H9 (cell line): ENCODE results near the gene CDKN2C. TPM values are rescaled to one million over a fixed set of nuclear protein-coding genes. Genes with fewer than 3 reads are reported as not detected.

Experiments
- DNase-seq: peaks from one replicate; pipeline ENCODE4 v3.0.0-alpha.2; 2017
- H2AFZ ChIP-seq: one replicate; pipeline ENCODE4 v1.6.1; 2013; ENCODE audit warnings: mild to moderate bottlenecking, low read length, control low read depth, moderate library complexity
- H2AK5ac ChIP-seq: 2 replicates; pipeline ENCODE4 v1.6.1; 2013; ENCODE audit warnings: low read length, control low read depth, mixed read lengths; ENCODE audit not compliant: insufficient read length
- H2BK120ac ChIP-seq: one replicate; pipeline ENCODE4 v1.6.1; 2013; ENCODE audit warnings: low read depth, mild to moderate bottlenecking, low read length, control low read depth, inconsistent platforms; ENCODE audit not compliant: poor library complexity, severe bottlenecking
- H2BK12ac ChIP-seq: 2 replicates; pipeline ENCODE4 v1.6.1; 2013; ENCODE audit warnings: low read length, control low read depth, mixed read lengths, low read depth; ENCODE audit not compliant: insufficient read length
- H2BK15ac ChIP-seq: 2 replicates; pipeline ENCODE4 v1.6.1; 2013; ENCODE audit warnings: low read depth, low read length, control low read depth
- H2BK20ac ChIP-seq: one replicate; pipeline ENCODE4 v1.6.1; 2013; ENCODE audit warnings: low read depth, mild to moderate bottlenecking, low read length, control low read depth, inconsistent platforms; ENCODE audit not compliant: poor library complexity, severe bottlenecking
- H2BK5ac ChIP-seq: 2 replicates; pipeline ENCODE4 v1.6.1; 2013; ENCODE audit warnings: low read length, control low read depth, mixed read lengths; ENCODE audit not compliant: insufficient read length
- H3K14ac ChIP-seq: 2 replicates; pipeline ENCODE4 v1.6.1; 2013; ENCODE audit warnings: low read length, control low read depth; ENCODE audit not compliant: insufficient read depth
- H3K18ac ChIP-seq: 2 replicates; pipeline ENCODE4 v1.6.1; 2013; ENCODE audit warnings: low read depth, mild to moderate bottlenecking, mixed read lengths, low read length, control low read depth; ENCODE audit not compliant: insufficient read length
- H3K23ac ChIP-seq: 2 replicates; pipeline ENCODE4 v1.6.1; 2013; ENCODE audit warnings: low read length, control low read depth, mixed read lengths, low read depth; ENCODE audit not compliant: insufficient read length
- H3K23me2 ChIP-seq: 2 replicates; pipeline ENCODE4 v1.6.1; 2013; ENCODE audit warnings: low read depth, mild to moderate bottlenecking, mixed read lengths, low read length, control low read depth; ENCODE audit not compliant: insufficient read length, poor library complexity, severe bottlenecking
- H3K27ac ChIP-seq: 2 replicates; pipeline ENCODE4 v1.5.1; 2013; ENCODE audit warnings: low read length, control low read depth, mixed read lengths, low read depth; ENCODE audit not compliant: insufficient read length
- H3K27me3 ChIP-seq: 2 replicates; pipeline ENCODE4 v1.6.1; 2013; ENCODE audit warnings: low read length, control low read depth, inconsistent platforms; ENCODE audit not compliant: insufficient read depth
- H3K4ac ChIP-seq: 2 replicates; pipeline ENCODE4 v1.6.1; 2013; ENCODE audit warnings: low read depth, mild to moderate bottlenecking, control low read depth, inconsistent platforms, low read length, moderate library complexity
- H3K4me1 ChIP-seq: 2 replicates; pipeline ENCODE4 v1.6.1; 2013; ENCODE audit warnings: low read length, control low read depth, inconsistent platforms; ENCODE audit not compliant: insufficient read depth
- H3K4me2 ChIP-seq: 2 replicates; pipeline ENCODE4 v1.6.1; 2013; ENCODE audit warnings: low read length, control low read depth, mixed read lengths; ENCODE audit not compliant: insufficient read length, insufficient read depth
- H3K56ac ChIP-seq: 2 replicates; pipeline ENCODE4 v1.6.1; 2013; ENCODE audit warnings: low read depth, mild to moderate bottlenecking, mixed read lengths, low read length, control low read depth; ENCODE audit not compliant: insufficient read length
- H3K79me1 ChIP-seq: 2 replicates; pipeline ENCODE4 v1.6.1; 2013; ENCODE audit warnings: low read depth, mild to moderate bottlenecking, moderate library complexity, low read length, control low read depth, inconsistent platforms; ENCODE audit not compliant: insufficient read depth, poor library complexity, severe bottlenecking
- H3K79me2 ChIP-seq: 2 replicates; pipeline ENCODE4 v1.6.1; 2013; ENCODE audit warnings: low read length, control low read depth, inconsistent platforms; ENCODE audit not compliant: insufficient read depth
- H3K9ac ChIP-seq: 2 replicates; pipeline ENCODE4 v1.6.1; 2013; ENCODE audit warnings: low read length, control low read depth, mixed read lengths; ENCODE audit not compliant: insufficient read length; ENCODE audit errors: extremely low read depth
- H3K9me3 ChIP-seq: one replicate; pipeline ENCODE4 v1.6.1; 2013; ENCODE audit warnings: low read depth, low read length, inconsistent platforms; ENCODE audit not compliant: control insufficient read depth
- H3T11ph ChIP-seq: one replicate; pipeline ENCODE4 v1.6.1; 2013; ENCODE audit warnings: mild to moderate bottlenecking, low read length, control low read depth, inconsistent platforms
- H4K20me1 ChIP-seq: one replicate; pipeline ENCODE4 v1.6.1; 2013; ENCODE audit not compliant: control insufficient read depth, insufficient read length, insufficient read depth
- H4K5ac ChIP-seq: 2 replicates; pipeline ENCODE4 v1.6.1; 2013; ENCODE audit warnings: low read depth, mild to moderate bottlenecking, mixed read lengths, low read length, control low read depth; ENCODE audit not compliant: insufficient read length
- H4K8ac ChIP-seq: replicated peaks from 2 replicates; pipeline ENCODE4 v1.6.1; 2013; ENCODE audit warnings: low read length, control low read depth, mixed read lengths, low read depth; ENCODE audit not compliant: insufficient read length
- H4K91ac ChIP-seq: 2 replicates; pipeline ENCODE4 v1.6.1; 2013; ENCODE audit warnings: low read depth, mild to moderate bottlenecking, moderate library complexity, mixed read lengths, low read length, control low read depth; ENCODE audit not compliant: insufficient read length
- H3K27ac Mint-ChIP-seq, 3 experiments: 2 replicates in 2 of 3; 3 replicates in 1 of 3; pipeline ENCODE4 v1.8.0; 2020 to 2021; ENCODE audit warnings: mixed read lengths in 3 of 3, mild to moderate bottlenecking in 1 of 3, moderate library complexity in 1 of 3
- H3K27me3 Mint-ChIP-seq: 2 replicates; pipeline ENCODE4 v1.8.0; 2021; ENCODE audit warnings: low read depth, mild to moderate bottlenecking, moderate library complexity, mixed read lengths
- H3K36me3 Mint-ChIP-seq, 3 experiments: 2 replicates in 2 of 3; 3 replicates in 1 of 3; pipeline ENCODE4 v1.8.0; 2020 to 2021; ENCODE audit warnings: low read depth in 3 of 3, mixed read lengths in 3 of 3; ENCODE audit not compliant: insufficient read depth in 1 of 3
- H3K4me1 Mint-ChIP-seq, 2 experiments: 2 replicates each; pipeline ENCODE4 v1.8.0; 2020; ENCODE audit warnings: mixed read lengths in 2 of 2
- H3K4me3 Mint-ChIP-seq, 2 experiments: 2 replicates in 1 of 2; 3 replicates in 1 of 2; pipeline ENCODE4 v1.8.0; 2020 to 2021; ENCODE audit warnings: mild to moderate bottlenecking in 2 of 2, mixed read lengths in 2 of 2, moderate library complexity in 1 of 2
- H3K9me3 Mint-ChIP-seq, 2 experiments: 2 replicates in 1 of 2; 3 replicates in 1 of 2; pipeline ENCODE4 v1.8.0; 2020; ENCODE audit warnings: mild to moderate bottlenecking in 2 of 2, mixed read lengths in 2 of 2, moderate library complexity in 1 of 2
- WGBS: extraction: QIAGEN DNeasy Blood & Tissue Kit; methylation state at CpG from one replicate; pipeline ENCODE4 v1.1.7; 2013; ENCODE audit warnings: missing lambda C conversion rate, low lambda C conversion rate, mixed read lengths; ENCODE audit not compliant: insufficient read length; ENCODE audit errors: extremely low coverage; 5-methylcytosine and 5-hydroxymethylcytosine counted together
- total RNA-seq: library from RNA; stranded (reverse); gene quantifications from 2 replicates; pipeline ENCODE4 v1.2.1, GENCODE V29; 2021
- TF ChIP-seq, protein P1 (sequence below): fragments of 200-600 bp; sonication (generic); conservative IDR thresholded peaks from 3 replicates; pipeline ENCODE4 v1.8.0; 2021; ENCODE audit warnings: antibody characterized with exemption, mild to moderate bottlenecking

CDKN2C gene
- total RNA-seq, 1 experiment from 2014 or later = not detected

DNA sequence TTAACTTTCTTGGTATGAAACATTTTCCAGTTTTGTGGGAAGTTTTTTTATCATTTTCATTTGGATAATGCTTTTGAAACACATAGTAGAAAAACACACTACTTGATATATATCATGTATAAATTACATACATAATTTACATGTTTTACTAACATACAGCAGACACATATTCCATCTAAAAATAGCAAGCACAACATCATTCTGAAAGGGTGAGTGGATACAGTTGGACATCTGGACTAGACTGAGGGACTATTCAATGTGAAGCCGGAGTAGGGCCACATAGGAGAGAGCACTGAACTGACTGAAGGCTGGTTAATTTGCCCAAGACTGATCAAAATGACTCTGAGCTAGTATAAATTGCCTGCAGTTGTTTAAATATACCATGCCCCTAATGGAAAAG is 11.7 kb downstream of the CDKN2C start:
- H3K23ac ChIP-seq = no peak overlapping the region
- WGBS = no CpG with 5 or more reads among the region's 1 CpG
- H3K9ac ChIP-seq = no peak overlapping the region
- no peaks in the 10 kb centered on the region; a peak in 1 of 5 replicates for H3K9me3 Mint-ChIP-seq
- peaks cover 11 to 16% of the 10 kb centered on the region in 2 experiments for H3K4me1 Mint-ChIP-seq
- no peaks in the 10 kb centered on the region for H4K20me1 ChIP-seq
- H3K79me2 ChIP-seq = no peaks in the 10 kb centered on the region
- no peak overlapping the region for H2BK15ac ChIP-seq
- no peak overlapping the region for H3K4ac ChIP-seq
- H3K14ac ChIP-seq = no peak overlapping the region
- no peak overlapping the region for H2BK20ac ChIP-seq
- DNase-seq = no peak
- H3K56ac ChIP-seq = no peak overlapping the region
- H3T11ph ChIP-seq = no peak overlapping the region
- H4K91ac ChIP-seq = no peak overlapping the region
- H4K5ac ChIP-seq = no peak overlapping the region
- H2BK120ac ChIP-seq = no peak overlapping the region
- H3K27me3 ChIP-seq = peaks cover 18% of the 10 kb centered on the region
- 0 out of 2 replicates have a peak, but pooled peaks cover 2% of the 10 kb centered on the region for H3K4me1 ChIP-seq
- H3K79me1 ChIP-seq = no peaks in the 10 kb centered on the region
- H3K27ac Mint-ChIP-seq = no peak overlapping the region
- H3K36me3 Mint-ChIP-seq = no peaks in the 10 kb centered on the region; a peak in 1 of 7 replicates
- peaks cover 6% of the 10 kb centered on the region for H3K23me2 ChIP-seq
- H3K9me3 ChIP-seq = no peaks in the 10 kb centered on the region
- no peak overlapping the region for H3K4me2 ChIP-seq
- H3K27me3 Mint-ChIP-seq = peaks cover 93% of the 10 kb centered on the region
- H3K18ac ChIP-seq = no peak overlapping the region
- H2AK5ac ChIP-seq = no peak overlapping the region
- H4K8ac ChIP-seq = no peak overlapping the region
- no peak overlapping the region for H3K27ac ChIP-seq
- TF ChIP-seq, protein P1, sequence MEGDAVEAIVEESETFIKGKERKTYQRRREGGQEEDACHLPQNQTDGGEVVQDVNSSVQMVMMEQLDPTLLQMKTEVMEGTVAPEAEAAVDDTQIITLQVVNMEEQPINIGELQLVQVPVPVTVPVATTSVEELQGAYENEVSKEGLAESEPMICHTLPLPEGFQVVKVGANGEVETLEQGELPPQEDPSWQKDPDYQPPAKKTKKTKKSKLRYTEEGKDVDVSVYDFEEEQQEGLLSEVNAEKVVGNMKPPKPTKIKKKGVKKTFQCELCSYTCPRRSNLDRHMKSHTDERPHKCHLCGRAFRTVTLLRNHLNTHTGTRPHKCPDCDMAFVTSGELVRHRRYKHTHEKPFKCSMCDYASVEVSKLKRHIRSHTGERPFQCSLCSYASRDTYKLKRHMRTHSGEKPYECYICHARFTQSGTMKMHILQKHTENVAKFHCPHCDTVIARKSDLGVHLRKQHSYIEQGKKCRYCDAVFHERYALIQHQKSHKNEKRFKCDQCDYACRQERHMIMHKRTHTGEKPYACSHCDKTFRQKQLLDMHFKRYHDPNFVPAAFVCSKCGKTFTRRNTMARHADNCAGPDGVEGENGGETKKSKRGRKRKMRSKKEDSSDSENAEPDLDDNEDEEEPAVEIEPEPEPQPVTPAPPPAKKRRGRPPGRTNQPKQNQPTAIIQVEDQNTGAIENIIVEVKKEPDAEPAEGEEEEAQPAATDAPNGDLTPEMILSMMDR = no peak
- no peak overlapping the region for H2AFZ ChIP-seq
- no peak overlapping the region for H3K4me3 Mint-ChIP-seq
- no peak overlapping the region for H2BK5ac ChIP-seq
- H2BK12ac ChIP-seq = no peak overlapping the region
